ENCODE results near the gene BATF2.

BATF2 gene

GRCh38 chr11:65043881-65044501 is 47.2 kb upstream of the BATF2 start:
- Histone ChIP-seq H3K4me2 (ENCODE audit: low read depth, low read length) (no peak overlapping the region), H3K9ac (ENCODE audit: low read length) (no peak overlapping the region), H3K9me2 (replicated peaks; ENCODE audit: insufficient read depth, low read length) (no peaks in the 10 kb centered on the region), H3K27ac (ENCODE audit: low read length) (no peak overlapping the region), H4K20me1 (ENCODE audit: insufficient read depth, low read length) (no peaks in the 10 kb centered on the region), H3F3A (ENCODE audit: insufficient read depth, low read length) (peaks cover 12% of the 10 kb centered on the region), H3K4me3 (ENCODE audit: low read length) (no peak overlapping the region), H3K36me3 (replicated peaks; ENCODE audit: insufficient read depth, low read length) (no peaks in the 10 kb centered on the region), H2AFZ (ENCODE audit: low read length) (no peak overlapping the region), H3K4me1 (ENCODE audit: low read length) (peaks cover 13% of the 10 kb centered on the region), H3K79me2 (ENCODE audit: low read length) (peaks cover 42% of the 10 kb centered on the region), H3K27me3 (replicated peaks; ENCODE audit: insufficient read depth, low read length) (no peaks in the 10 kb centered on the region), H3K9me3 (replicated peaks; ENCODE audit: insufficient read depth, low read length) (no peaks in the 10 kb centered on the region)
- TF ChIP-seq EZH2phosphoT487 (IDR thresholded peaks at IDR 0.05; ENCODE audit: low read length) (no peak), CTCF (IDR thresholded peaks at IDR 0.05; ENCODE audit: low read length) (no peak), EZH2 (optimal IDR thresholded peaks at IDR 0.05; ENCODE audit: low read depth, low read length) (no peak)
- DNase-seq: no peak

GRCh38 chr11:65042891-65043290 is 46.1 kb upstream of the BATF2 start:
- Histone ChIP-seq H3K4me1 (ENCODE audit: low read length) (peaks cover 13% of the 10 kb centered on the region), H3K79me2 (ENCODE audit: low read length) (peaks cover 42% of the 10 kb centered on the region), H4K20me1 (ENCODE audit: insufficient read depth, low read length) (no peaks in the 10 kb centered on the region), H2AFZ (ENCODE audit: low read length) (no peak overlapping the region), H3K4me2 (ENCODE audit: low read depth, low read length) (no peak overlapping the region), H3K36me3 (replicated peaks; ENCODE audit: insufficient read depth, low read length) (no peaks in the 10 kb centered on the region), H3K9me2 (replicated peaks; ENCODE audit: insufficient read depth, low read length) (no peaks in the 10 kb centered on the region), H3K9me3 (replicated peaks; ENCODE audit: insufficient read depth, low read length) (no peaks in the 10 kb centered on the region), H3K27ac (ENCODE audit: low read length) (no peak overlapping the region), H3K27me3 (replicated peaks; ENCODE audit: insufficient read depth, low read length) (no peaks in the 10 kb centered on the region), H3F3A (ENCODE audit: insufficient read depth, low read length) (peaks cover 12% of the 10 kb centered on the region), H3K9ac (ENCODE audit: low read length) (no peak overlapping the region), H3K4me3 (ENCODE audit: low read length) (0 out of 2 replicates have a peak overlapping the region, but pooled peaks have one; percentile 76)
- DNase-seq: no peak
- TF ChIP-seq EZH2phosphoT487 (IDR thresholded peaks at IDR 0.05; ENCODE audit: low read length) (no peak), CTCF (IDR thresholded peaks at IDR 0.05; ENCODE audit: low read length) (no peak), EZH2 (optimal IDR thresholded peaks at IDR 0.05; ENCODE audit: low read depth, low read length) (no peak)

GRCh38 chr11:65040847-65041622 is 44.3 kb upstream of the BATF2 start, which contains the start of gene SAC3D1:
TSS of gene SAC3D1 (plus strand) at chr11:65041210. CDS start at chr11:65041293, 83 bp downstream.
- H3K27ac ChIP-seq (ENCODE audit: low read length): peak within 1 kb of the TSS; percentile 94
- H3K4me1 ChIP-seq (ENCODE audit: low read length): peaks cover 13% of the 10 kb centered on the region

More at GRCh38 chr11:65040847-65041622, 44.3 kb upstream of the BATF2 start, which contains the start of gene SAC3D1:
- H3K4me3 ChIP-seq (ENCODE audit: low read length): peak within 1 kb of the TSS; percentile 76
- H3K36me3 ChIP-seq (replicated peaks; ENCODE audit: insufficient read depth, low read length): no peaks in the 10 kb centered on the region
- H3F3A ChIP-seq (ENCODE audit: insufficient read depth, low read length): peaks cover 9% of the 10 kb centered on the region
- peak within 1 kb of the TSS; percentile 82 for H3K9ac ChIP-seq (ENCODE audit: low read length)
- no peaks in the 10 kb centered on the region for H4K20me1 ChIP-seq (ENCODE audit: insufficient read depth, low read length)
- peak within 1 kb of the TSS; percentile 59 for H2AFZ ChIP-seq (ENCODE audit: low read length)
- no peaks in the 10 kb centered on the region for H3K9me3 ChIP-seq (replicated peaks; ENCODE audit: insufficient read depth, low read length)
- peak; percentile 95 for DNase-seq
- peak within 1 kb of the TSS; percentile 64 for H3K4me2 ChIP-seq (ENCODE audit: low read depth, low read length)
- H3K27me3 ChIP-seq (replicated peaks; ENCODE audit: insufficient read depth, low read length): no peaks in the 10 kb centered on the region
- TF ChIP-seq EZH2 (optimal IDR thresholded peaks at IDR 0.05; ENCODE audit: low read depth, low read length) (no peak), EZH2phosphoT487 (IDR thresholded peaks at IDR 0.05; ENCODE audit: low read length) (no peak), CTCF (IDR thresholded peaks at IDR 0.05; ENCODE audit: low read length) (no peak)
- no peaks in the 10 kb centered on the region for H3K9me2 ChIP-seq (replicated peaks; ENCODE audit: insufficient read depth, low read length)
- H3K79me2 ChIP-seq (ENCODE audit: low read length): peaks cover 42% of the 10 kb centered on the region

Measured in MM.1S (cell line).